Fibroblast of lung (primary cell): ENCODE data around the gene ATP10D.

Source experiments
- EZH2 ChIP-seq: IDR thresholded peaks from 2 replicates; pipeline ENCODE4 v1.5.1; 2012; ENCODE audit warnings: low read length, control low read depth, mild to moderate bottlenecking; ENCODE audit errors: missing control alignments
- TF ChIP-seq, protein P1 (sequence below), 2 donors: IDR thresholded peaks in 1 of 2; conservative IDR thresholded peaks in 1 of 2; 1 replicate in 1 of 2; 2 replicates in 1 of 2; pipeline ENCODE4 v1.5.1; 2011 to 2012; ENCODE audit warnings: low read length in 2 of 2, control low read depth in 1 of 2, inconsistent platforms in 1 of 2, low read depth in 1 of 2, mild to moderate bottlenecking in 1 of 2

GRCh38 chr4:47598320-47598719, 113.2 kb downstream of the ATP10D start:
- TF ChIP-seq EZH2, result no peak
- TF ChIP-seq, protein P1, sequence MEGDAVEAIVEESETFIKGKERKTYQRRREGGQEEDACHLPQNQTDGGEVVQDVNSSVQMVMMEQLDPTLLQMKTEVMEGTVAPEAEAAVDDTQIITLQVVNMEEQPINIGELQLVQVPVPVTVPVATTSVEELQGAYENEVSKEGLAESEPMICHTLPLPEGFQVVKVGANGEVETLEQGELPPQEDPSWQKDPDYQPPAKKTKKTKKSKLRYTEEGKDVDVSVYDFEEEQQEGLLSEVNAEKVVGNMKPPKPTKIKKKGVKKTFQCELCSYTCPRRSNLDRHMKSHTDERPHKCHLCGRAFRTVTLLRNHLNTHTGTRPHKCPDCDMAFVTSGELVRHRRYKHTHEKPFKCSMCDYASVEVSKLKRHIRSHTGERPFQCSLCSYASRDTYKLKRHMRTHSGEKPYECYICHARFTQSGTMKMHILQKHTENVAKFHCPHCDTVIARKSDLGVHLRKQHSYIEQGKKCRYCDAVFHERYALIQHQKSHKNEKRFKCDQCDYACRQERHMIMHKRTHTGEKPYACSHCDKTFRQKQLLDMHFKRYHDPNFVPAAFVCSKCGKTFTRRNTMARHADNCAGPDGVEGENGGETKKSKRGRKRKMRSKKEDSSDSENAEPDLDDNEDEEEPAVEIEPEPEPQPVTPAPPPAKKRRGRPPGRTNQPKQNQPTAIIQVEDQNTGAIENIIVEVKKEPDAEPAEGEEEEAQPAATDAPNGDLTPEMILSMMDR (conservative IDR thresholded peaks at IDR 0.05 in 1 of 2, IDR thresholded peaks at IDR 0.05 in 1 of 2; ENCODE audit: low read depth in 1 of 2, low read length in 2 of 2), result no peak
